Measurements from ENCODE around the gene HTR2B.

The HTR2B gene

DNA sequence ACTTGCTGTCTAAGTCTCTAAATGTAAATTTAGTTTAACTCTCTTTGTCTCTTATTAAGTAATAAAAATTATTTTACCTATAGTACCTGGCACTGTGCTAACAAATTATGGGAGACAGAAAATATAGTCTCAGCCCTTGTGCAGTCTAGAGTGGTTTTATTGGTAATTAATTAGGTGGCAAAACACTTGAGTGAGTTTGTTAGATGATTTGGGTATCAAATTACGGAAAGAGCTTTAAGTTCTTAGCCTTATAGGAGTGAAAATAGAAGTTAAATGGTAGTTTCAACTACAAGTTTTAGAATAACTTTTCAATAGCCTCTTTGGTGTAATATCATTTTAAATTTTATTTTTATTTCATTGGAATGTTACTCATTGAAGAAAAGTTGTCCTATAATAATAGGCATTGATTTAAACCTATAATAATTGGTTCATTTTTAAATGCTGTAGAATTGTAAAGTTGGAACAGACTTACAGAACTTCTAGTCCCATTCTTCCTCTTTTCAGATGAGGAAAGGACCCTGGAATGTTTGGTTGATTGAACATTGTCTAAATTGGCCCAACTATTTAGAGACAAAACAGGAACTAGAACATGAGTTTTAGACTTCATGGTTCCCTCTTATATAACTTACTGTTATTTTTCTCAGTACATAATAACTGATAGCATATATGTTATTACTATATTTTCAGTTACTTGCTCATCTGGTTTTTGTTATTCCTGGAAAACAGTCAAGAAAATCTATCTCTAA is 10.2 kb upstream of the HTR2B start:
- in situ Hi-C loops (cut with MboI; ENCODE audit: low sequenced_read_pairs): no loop called here

DNA sequence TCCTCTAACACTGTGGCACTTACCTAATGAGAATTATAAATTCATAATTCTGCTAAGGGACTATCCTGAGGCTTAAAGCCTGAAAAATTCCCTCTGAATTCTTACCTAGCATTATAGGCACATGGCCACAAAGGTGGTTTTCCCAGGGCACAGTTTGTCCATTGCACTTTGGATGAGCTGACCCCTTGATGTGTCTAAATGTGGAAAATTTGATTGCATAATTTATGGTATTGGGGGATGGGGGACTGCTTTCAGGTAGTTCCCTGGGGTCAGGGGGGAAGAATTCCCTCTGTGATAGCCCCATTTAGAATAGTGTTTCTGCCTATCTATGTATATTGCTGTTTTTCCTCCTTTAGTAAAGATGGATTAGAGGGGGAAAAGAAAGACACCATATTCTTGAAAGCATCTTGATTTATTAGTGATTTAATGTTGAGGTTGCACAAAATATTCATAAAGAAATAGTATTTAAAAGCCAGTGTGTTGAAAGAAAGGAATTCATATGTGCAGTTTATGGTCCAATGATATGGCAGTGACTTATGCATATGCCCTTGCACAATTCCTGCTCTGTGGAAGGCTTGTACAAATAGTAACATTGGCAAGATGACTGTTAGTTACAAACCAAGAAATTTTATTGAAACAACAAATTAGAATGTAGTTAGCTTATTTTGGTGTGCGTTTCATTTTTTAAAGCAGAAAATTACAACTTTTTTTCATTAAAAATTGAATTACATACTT is 8.7 kb upstream of the HTR2B start:
- in situ Hi-C loops (cut with MboI; ENCODE audit: low sequenced_read_pairs): no loop called here

DNA sequence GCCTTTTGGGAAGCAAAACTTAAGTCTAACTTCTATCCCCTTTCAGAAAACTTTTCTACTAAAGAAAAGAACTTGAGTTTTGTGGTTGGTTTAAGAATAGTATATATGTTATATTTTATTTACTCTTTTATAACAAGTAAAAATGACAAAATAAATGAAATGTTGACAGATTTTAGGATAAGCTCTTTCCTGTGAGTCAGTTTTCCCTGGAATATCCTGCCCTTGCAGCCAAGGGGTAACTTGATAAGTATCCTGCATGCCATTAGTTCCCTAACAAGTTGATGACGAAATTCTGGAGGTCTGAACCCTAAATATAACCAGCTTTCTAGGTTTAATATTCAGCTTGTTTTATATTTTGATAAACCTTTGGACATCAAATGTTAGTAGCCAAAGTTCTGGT is 7.3 kb upstream of the HTR2B start:
- in situ Hi-C loops (cut with MboI; ENCODE audit: low sequenced_read_pairs): no loop called here

DNA sequence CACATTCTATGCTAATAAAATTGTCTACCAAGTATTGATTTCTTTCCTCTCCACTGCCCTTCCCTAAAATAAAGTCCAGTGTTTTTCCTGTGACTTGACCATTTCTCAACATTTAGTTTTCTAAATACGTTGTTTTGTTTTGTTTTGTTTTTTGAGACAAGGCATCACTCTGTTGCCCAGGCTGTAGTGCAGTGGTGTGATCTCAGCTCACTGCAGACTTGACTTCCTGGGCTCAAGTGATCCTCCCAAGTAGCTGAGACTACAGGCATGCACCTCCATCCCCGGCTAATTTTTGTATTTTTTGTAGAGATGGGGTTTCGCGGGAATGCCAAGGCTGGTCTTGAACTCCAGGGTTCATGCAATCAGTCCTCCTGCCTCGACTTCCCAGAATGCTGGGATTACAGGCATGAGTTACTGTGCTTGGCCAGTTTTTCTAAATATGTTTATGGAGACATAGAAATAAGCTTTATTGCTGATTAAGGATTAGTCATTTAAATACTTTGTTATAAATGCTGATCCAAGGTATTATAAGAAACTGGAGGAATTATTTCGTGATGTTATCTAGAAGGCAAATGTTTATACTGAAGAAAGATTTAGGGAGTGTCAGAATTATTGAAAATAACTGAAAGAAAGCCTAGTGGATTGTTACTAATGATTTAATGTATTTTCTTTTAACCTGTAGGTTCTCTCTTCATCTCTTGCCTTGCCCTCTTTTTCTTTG is 5.7 kb upstream of the HTR2B start:
- in situ Hi-C loops (cut with MboI; ENCODE audit: low sequenced_read_pairs): no loop called here

DNA sequence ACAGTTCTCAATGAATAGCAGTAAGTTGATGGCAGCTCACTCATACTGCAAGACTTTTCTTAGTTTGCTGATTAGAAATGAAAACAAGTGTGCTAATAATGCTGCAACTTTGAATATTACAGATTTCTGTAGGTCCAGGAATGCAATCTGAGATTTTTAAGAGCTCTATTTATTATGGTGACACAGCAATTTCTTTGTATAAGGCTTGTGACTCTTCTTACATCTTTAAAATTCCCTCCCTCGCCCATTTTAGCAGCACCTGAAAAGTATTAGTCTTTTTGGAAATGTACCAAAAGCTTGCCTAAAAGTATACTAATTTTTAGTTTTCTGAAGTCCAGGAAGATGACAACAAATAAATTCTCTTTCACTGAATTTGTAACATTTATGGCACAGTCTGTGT is 4.4 kb upstream of the HTR2B start:
- in situ Hi-C loops (cut with MboI; ENCODE audit: low sequenced_read_pairs): no loop called here

DNA sequence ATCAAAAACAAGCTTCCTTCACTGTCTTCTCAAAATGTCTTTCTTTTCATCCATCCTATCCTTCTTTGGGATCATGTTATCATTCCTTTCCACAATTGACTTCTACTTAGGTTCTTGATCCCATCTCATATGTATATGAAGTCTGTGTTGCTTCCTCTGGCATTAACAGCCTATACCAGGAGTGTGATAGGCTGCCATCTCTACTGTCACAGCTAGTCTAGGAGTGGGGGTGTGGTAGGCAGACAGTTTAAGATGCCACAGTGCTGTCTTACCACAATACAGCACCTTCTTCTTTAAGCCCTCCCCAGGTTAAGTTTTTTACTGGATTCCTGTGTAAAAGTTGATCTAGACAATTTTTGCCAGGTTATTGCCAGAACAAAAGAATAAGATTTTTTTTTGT is 3.7 kb upstream of the HTR2B start:
- in situ Hi-C loops (cut with MboI; ENCODE audit: low sequenced_read_pairs): no loop called here

DNA sequence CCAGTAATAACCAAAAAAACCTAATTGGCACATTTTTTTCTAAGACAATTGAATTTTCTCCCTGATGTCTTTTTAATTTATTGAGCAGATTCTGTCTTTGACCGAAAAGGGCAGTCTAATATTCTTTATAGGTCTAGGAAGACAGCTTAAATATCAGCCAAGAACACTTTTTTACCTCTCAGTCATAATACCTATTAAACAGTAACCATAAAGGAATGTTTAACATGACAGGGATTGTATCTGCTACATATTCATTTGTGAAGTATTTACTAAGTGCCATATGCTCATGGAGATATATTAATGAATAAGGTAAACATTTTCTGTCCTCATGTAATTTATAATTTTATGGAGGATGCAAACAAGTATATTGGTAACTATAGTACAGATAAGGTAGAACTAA is 3.1 kb upstream of the HTR2B start:
- in situ Hi-C loops (cut with MboI; ENCODE audit: low sequenced_read_pairs): no loop called here

DNA sequence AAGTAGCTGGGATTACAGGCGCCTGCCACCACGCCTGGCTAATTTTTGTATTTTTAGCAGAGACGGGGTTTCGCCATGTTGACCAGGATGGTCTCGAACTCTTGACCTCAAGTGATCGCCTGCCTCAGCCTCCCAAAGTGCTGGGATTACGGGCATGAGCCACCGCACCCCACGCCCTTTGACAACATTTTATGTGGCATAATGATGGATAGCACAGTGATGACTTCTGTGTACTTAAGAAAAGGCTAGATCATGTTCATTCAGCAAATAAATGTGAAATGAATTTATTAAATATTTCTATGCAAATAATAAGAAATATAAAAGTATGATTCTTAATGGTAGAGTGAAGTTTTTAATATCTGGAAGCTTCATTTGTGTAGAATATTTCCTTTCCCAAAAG is 2.6 kb upstream of the HTR2B start:
- in situ Hi-C loops (cut with MboI; ENCODE audit: low sequenced_read_pairs): no loop called here

DNA sequence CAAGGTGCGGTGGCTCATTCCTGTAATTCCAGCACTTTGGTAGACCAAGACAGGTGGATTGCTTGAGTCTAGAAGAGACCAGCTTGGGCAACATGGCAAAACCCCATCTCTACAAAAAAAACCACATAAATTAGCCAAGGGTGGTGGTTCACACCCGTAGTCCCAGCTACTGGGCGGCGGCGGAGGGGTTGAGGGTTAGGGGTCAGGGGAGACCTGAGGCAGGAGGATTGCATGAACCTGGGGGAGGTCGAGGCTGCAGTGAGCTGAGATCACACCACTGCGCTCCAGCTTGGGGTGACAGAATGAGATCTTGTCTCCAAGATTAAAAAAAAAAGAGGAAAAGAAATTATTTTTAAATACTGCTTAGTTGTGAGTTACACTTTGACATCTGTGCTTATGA is 1.3 kb upstream of the HTR2B start:
- in situ Hi-C loops (cut with MboI; ENCODE audit: low sequenced_read_pairs): no loop called here

DNA sequence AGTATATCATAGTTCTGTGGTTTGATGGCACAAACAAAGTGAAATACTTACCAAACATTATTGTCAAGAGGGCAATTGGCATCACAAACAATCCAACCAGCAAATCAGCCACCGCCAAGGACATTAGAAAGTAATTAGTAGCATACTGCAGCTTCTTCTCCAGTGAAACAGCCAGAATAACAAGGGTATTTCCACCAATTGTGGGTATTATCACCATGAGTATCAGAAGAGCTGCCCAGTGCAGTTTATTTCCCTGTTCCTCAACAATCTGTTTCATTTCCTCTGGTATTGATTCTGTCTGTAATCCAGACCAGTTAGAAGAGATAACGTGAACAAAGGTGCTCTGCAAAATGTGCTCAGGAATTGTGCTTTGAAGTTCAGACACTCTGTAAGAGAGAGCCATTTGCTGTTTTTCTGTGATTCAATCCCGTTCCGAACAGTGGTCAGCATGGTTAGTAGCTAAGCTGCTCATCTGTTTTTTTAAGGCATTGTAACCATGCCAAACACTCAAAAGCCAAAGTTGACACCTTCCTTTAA is 1.4 kb downstream of the HTR2B start:
- in situ Hi-C loops (cut with MboI; ENCODE audit: low sequenced_read_pairs): loop anchor here (25.0 kb wide), 1 partner anchor 314 kb away; no protein-coding TSS in a partner anchor

DNA sequence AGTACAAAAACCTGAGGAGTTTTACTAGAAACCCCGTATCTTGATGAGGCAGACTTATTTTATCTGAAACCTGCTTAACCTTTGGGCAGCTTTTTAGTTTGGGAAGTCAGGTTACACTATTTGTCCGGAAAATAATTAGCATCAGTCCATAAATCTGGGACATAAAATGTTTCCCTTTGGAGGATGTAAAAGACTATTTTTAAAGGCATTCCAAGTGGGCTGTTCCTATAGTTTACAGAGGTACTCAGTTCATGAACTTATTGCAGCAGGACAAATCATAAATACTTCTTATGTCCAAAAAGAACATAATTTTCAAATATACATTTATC is 6.3 kb downstream of the HTR2B start:
- in situ Hi-C loops (cut with MboI; ENCODE audit: low sequenced_read_pairs): loop anchor here (25.0 kb wide), 1 partner anchor 319 kb away; no protein-coding TSS in a partner anchor

DNA sequence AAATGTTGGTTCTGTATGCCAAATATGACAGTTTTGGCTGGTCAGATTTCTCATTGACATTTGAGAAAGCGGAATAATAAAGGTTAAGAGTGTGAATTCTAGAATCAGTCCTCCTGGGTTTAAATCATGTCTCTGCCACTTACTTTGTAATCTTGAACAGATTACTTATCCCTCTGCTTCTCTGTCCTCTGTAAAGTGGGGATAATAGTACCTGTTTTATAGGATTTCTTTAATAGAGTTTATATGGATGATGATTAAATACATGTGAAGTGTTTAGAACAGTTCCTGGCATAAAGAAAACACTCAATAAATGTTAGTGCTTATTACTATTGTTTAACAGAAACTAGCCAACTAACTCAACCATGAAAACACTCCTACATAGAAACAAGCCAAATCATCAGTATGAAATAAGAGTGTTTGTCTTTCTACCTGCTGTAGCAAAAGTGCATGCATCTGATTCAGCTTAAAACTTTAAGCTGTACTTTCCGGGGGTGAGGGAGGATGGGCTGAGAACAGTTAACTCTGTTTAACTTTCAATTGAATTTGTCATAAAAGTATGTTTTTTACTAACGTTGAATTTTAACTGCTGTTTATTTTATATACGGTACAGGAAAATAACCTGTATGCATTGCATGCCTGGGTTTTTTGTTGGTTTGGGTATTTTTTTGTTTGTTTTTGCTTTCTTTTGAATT is 6.8 kb downstream of the HTR2B start:
- in situ Hi-C loops (cut with MboI; ENCODE audit: low sequenced_read_pairs): loop anchor here (25.0 kb wide), 1 partner anchor 319 kb away; no protein-coding TSS in a partner anchor

DNA sequence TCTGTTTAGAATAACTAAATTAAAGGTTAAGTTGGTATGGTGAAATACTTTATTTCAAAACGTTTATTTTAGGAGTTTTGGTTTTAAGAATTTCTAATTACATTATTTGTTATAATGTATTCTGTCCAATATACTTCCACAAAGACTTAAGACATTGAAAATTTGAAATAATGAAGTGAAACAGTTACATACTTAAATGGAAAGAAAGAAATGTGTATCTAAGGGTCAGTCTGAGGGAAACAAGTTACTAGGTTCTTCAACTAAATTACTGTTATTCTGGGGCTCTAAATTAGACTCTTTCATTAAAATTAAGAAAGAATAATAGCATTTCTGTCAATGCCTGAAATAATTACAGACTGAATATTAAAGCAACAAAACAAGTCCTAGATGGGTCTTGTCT is 7.7 kb downstream of the HTR2B start:
- in situ Hi-C loops (cut with MboI; ENCODE audit: low sequenced_read_pairs): loop anchor here (25.0 kb wide), 1 partner anchor 320 kb away; no protein-coding TSS in a partner anchor

DNA sequence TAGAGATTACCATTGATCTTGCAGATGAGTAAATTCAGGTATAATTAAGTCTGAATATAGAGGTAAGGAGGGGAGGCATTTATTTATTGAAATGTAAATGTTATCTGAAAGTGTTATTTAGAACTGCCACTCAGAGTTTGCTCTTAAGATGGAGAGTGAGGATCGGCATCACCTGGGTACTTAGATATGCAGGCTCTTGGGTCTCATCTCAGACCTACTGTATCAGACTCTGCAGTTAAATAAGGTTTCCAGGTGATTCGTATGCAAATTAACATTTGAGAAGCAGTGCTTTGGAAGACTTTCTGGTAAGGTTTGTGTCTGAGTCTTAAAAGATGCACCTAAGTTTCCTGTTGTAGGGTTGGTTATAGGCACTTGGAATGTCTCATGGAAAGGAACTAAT is 9.2 kb downstream of the HTR2B start:
- in situ Hi-C loops (cut with MboI; ENCODE audit: low sequenced_read_pairs): loop anchor here (25.0 kb wide), 1 partner anchor 322 kb away; no protein-coding TSS in a partner anchor

DNA sequence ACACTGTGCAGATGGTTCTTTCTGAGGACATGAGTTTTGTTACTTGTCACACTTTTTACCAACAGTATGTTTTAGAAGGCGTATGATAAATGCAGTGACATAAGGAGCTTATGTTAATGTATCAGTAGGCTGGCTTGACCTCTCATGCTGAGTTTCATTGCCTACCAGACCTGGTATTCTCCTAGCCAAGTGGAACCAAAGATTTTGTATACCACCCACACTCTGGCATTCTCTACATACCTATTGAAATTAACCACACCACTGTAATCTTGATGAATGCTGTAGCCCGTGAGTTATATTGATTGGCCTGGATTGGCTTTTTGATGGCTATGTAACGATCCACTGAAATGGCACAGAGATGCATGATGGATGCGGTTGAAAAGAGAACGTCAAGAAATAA is 11.4 kb downstream of the HTR2B start:
- in situ Hi-C loops (cut with MboI; ENCODE audit: low sequenced_read_pairs): loop anchor here (25.0 kb wide), 1 partner anchor 324 kb away; no protein-coding TSS in a partner anchor

DNA sequence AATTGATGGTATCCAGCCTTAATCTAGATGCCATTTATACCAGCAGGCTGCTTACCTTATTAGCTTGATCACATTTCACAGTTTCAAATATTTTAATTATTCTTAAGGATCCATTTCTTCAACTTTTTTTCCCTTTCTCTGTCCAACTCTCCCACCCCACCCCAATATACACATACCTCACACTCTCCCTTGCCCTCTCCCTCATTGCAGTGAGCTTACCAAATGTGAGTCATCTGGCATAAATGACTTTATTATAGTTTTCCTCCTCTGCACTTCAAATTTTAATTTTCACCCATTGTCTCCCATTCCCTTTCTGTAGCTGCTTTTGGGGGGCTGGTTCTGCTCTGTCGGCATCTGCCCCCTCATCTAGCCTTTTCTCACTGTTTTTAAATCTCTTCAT is 12.9 kb downstream of the HTR2B start:
- in situ Hi-C loops (cut with MboI; ENCODE audit: low sequenced_read_pairs): loop anchor here (25.0 kb wide), 1 partner anchor 325 kb away; no protein-coding TSS in a partner anchor

DNA sequence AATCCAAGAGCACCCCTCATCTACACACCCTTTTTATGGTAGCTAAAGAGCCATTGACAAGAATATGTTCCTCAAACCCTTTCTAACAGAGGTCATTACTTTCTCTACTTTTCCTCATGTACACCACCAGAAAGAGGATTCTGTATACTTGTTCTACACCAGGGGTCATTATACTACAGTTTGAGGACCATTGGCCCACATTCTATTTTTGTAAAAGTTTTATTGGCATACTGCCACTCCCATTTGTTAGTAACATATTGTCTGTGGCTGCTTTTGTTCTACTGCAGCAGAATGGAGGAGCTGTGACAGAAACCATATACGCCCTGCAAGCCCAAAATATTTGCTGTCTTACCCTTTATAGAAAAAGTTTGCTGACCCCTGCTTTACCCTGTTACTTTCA is 14.3 kb downstream of the HTR2B start:
- in situ Hi-C loops (cut with MboI; ENCODE audit: low sequenced_read_pairs): loop anchor here (25.0 kb wide), 1 partner anchor 327 kb away; no protein-coding TSS in a partner anchor

DNA sequence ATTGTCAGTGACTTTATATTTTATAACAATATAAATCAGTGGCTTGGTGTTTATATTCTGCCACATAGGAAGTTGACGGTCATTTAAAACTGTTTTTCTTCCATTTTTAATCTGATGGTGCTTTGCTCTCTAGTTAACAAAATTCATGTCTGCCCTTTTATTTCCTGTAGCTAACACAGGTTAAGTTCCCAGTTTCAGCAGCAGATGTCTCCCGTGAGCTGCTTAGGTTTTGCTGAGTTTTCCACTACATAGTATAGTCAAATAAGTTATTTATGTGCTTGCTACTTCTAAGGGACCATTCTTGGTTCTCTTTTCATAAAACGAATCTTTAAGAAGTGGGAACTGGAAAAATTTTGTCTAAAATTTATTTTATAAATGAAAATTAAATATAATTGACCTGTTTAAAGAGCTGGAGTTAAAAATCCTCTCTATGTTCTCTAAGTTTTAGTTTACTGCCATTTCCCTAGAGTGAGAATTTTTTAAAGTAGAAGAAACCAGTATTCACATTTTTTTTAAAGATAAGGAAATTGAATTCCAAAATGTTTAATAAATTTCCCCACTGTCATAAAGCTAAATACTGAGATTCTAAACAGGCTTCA is 20.6 kb downstream of the HTR2B start:
- in situ Hi-C loops (cut with MboI; ENCODE audit: low sequenced_read_pairs): loop anchor here (25.0 kb wide), 1 partner anchor 333 kb away; no protein-coding TSS in a partner anchor

DNA sequence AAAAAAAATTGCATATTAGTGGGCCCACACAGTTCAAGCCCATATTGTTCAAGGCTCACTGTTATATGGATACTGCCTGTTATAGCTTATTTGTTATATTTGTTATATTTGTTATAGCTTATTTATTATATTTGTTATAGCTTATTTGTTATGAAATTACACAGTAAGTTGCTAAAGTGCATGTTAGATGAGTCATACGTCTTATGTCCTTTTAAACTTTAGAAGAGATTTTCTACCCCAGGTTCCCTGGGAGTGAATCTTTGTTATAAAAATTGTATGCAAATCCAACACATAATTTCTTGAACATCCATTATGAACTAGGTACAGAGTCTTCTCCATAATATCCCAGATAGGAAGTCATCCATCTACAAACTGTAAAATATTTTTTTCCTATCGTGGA is 22.1 kb downstream of the HTR2B start:
- in situ Hi-C loops (cut with MboI; ENCODE audit: low sequenced_read_pairs): loop anchor here (25.0 kb wide), 1 partner anchor 335 kb away; no protein-coding TSS in a partner anchor

DNA sequence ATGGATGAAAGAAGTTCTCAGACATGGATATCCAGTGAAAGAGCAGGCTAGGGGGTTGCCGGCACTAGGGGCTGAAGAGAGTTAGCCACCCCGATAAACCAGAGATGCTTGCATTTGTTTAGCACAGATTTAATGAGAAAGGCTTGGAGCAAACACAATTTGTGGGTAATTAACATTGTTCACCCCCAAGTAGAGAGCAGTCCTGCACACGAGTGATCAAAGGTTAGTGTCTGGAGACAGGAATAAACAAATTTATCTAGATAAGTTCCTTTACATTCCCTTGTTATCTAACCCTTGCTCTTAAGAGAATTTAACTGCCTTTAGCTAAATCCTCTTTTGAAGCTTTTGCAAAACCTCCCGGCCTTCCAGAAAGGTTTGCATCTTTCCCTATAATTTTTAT is 23.9 kb downstream of the HTR2B start:
- in situ Hi-C loops (cut with MboI; ENCODE audit: low sequenced_read_pairs): loop anchor here (25.0 kb wide), 1 partner anchor 336 kb away; no protein-coding TSS in a partner anchor

Measured in HL-60/S4 treated with phorbol 12-myristate 13-acetate at 8.2 ng/mL for 4 days and 3 days (cell line).